Breast epithelium (tissue), 3 donors: Measurements from ENCODE around the gene FBN3.

Experiments used
- POLR2A ChIP-seq: fragments of 450-650 bp; IDR thresholded peaks from one replicate; pipeline ENCODE4 v1.6.1; 2016; ENCODE audit warnings: antibody characterized with exemption, mild to moderate bottlenecking, moderate library complexity
- TF ChIP-seq, protein P1 (sequence below), 3 donors: fragments of 450-650 bp; IDR thresholded peaks; one replicate each; pipeline ENCODE4 v1.5.1; 2016 to 2017; ENCODE audit warnings: antibody characterized with exemption in 3 of 3, mild to moderate bottlenecking in 3 of 3, moderate library complexity in 3 of 3

DNA sequence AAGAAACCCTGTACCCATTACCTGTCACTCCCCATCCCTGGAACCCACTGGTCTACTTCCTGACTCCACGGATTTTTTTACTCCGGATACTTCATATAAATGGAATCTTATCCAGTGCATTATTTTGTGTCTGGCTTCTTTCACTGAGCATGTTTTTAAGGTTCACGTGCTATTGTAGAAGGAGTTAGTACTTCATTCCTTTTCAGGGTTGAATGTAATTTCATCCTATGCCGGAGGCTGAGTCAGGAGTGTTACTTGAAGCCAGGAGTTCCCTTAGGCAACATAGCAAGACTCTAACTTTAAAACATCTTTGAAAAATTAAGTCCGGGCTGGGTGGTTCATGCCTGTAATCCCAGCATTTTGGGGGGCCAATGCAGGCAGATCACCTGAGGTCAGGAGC, 126.0 kb downstream of the FBN3 start:
- TF ChIP-seq, protein P1, sequence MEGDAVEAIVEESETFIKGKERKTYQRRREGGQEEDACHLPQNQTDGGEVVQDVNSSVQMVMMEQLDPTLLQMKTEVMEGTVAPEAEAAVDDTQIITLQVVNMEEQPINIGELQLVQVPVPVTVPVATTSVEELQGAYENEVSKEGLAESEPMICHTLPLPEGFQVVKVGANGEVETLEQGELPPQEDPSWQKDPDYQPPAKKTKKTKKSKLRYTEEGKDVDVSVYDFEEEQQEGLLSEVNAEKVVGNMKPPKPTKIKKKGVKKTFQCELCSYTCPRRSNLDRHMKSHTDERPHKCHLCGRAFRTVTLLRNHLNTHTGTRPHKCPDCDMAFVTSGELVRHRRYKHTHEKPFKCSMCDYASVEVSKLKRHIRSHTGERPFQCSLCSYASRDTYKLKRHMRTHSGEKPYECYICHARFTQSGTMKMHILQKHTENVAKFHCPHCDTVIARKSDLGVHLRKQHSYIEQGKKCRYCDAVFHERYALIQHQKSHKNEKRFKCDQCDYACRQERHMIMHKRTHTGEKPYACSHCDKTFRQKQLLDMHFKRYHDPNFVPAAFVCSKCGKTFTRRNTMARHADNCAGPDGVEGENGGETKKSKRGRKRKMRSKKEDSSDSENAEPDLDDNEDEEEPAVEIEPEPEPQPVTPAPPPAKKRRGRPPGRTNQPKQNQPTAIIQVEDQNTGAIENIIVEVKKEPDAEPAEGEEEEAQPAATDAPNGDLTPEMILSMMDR (IDR thresholded peaks at IDR 0.05) = no peak
- TF ChIP-seq POLR2A = no peak
